Glutamatergic neuron (in vitro differentiated cells): ENCODE results near the gene ZBTB16. TPM values are rescaled to one million over a fixed set of nuclear protein-coding genes. Genes with fewer than 3 reads are reported as not detected.

Source experiments
- DNase-seq: peaks from one replicate; pipeline ENCODE4 v3.0.0; 2022
- H3K27ac Mint-ChIP-seq: one replicate; pipeline ENCODE4 v1.8.0; 2020; ENCODE audit warnings: mild to moderate bottlenecking, mixed read lengths, inconsistent platforms; ENCODE audit not compliant: unreplicated experiment
- H3K27me3 Mint-ChIP-seq: one replicate; pipeline ENCODE4 v1.8.0; 2020; ENCODE audit warnings: mild to moderate bottlenecking, moderate library complexity, mixed read lengths, inconsistent platforms; ENCODE audit not compliant: unreplicated experiment
- H3K36me3 Mint-ChIP-seq: one replicate; pipeline ENCODE4 v1.8.0; 2020; ENCODE audit warnings: mild to moderate bottlenecking, mixed read lengths, inconsistent platforms; ENCODE audit not compliant: unreplicated experiment
- H3K4me1 Mint-ChIP-seq: one replicate; pipeline ENCODE4 v1.8.0; 2020; ENCODE audit warnings: mild to moderate bottlenecking, low read depth, mixed read lengths, inconsistent platforms; ENCODE audit not compliant: unreplicated experiment
- H3K4me3 Mint-ChIP-seq: one replicate; pipeline ENCODE4 v1.8.0; 2020; ENCODE audit warnings: mild to moderate bottlenecking, mixed read lengths, inconsistent platforms; ENCODE audit not compliant: unreplicated experiment
- H3K9me3 Mint-ChIP-seq: one replicate; pipeline ENCODE4 v1.8.0; 2020; ENCODE audit warnings: mild to moderate bottlenecking, moderate library complexity, mixed read lengths, inconsistent platforms; ENCODE audit not compliant: unreplicated experiment
- total RNA-seq: library from RNA; stranded (reverse); fragmentation: NEBNext Ultra II Directional; extraction: Animal tissue kit (Norgen Biotek cat#: 25700); gene quantifications from one replicate; pipeline ENCODE4 v1.2.1, GENCODE V29; 2021; ENCODE audit not compliant: unreplicated experiment
- TF ChIP-seq, protein P1 (sequence below): fragments of 200-600 bp; sonication (generic); IDR thresholded peaks from one replicate; pipeline ENCODE4 v1.5.0; 2021; ENCODE audit not compliant: partially characterized antibody, unreplicated experiment

The ZBTB16 gene
- total RNA-seq, 1 donor from 2014 or later = 9.0 TPM

DNA sequence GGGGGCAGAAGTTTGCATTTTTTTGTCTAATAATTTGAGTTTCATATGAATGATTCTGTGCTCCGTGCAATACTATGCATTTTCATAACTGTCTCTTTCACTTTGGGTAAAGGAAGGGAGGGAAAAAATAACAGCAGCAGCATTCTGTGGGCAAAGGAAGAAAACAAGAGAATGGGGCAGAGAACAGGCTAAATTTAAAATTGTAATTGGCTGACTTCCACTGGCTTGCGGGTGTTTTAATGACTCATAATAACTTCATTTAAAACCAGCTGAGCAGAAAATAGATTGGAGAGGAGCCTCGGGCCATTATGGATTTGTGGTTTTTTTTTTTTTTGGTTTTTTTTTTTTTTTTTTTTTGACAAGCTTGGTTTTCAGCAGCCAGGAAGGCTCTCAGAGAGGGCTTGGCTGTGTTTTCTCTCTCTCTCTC is 107.4 kb downstream of the ZBTB16 start:
- Mint-ChIP-seq H3K27ac (no peak overlapping the region), H3K9me3 (peaks cover 2% of the 10 kb centered on the region), H3K4me3 (peak overlapping the region; percentile 7), H3K27me3 (peaks cover 5% of the 10 kb centered on the region), H3K4me1 (peaks cover 38% of the 10 kb centered on the region), H3K36me3 (no peaks in the 10 kb centered on the region)
- DNase-seq = no peak
- TF ChIP-seq, protein P1, sequence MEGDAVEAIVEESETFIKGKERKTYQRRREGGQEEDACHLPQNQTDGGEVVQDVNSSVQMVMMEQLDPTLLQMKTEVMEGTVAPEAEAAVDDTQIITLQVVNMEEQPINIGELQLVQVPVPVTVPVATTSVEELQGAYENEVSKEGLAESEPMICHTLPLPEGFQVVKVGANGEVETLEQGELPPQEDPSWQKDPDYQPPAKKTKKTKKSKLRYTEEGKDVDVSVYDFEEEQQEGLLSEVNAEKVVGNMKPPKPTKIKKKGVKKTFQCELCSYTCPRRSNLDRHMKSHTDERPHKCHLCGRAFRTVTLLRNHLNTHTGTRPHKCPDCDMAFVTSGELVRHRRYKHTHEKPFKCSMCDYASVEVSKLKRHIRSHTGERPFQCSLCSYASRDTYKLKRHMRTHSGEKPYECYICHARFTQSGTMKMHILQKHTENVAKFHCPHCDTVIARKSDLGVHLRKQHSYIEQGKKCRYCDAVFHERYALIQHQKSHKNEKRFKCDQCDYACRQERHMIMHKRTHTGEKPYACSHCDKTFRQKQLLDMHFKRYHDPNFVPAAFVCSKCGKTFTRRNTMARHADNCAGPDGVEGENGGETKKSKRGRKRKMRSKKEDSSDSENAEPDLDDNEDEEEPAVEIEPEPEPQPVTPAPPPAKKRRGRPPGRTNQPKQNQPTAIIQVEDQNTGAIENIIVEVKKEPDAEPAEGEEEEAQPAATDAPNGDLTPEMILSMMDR = no peak

DNA sequence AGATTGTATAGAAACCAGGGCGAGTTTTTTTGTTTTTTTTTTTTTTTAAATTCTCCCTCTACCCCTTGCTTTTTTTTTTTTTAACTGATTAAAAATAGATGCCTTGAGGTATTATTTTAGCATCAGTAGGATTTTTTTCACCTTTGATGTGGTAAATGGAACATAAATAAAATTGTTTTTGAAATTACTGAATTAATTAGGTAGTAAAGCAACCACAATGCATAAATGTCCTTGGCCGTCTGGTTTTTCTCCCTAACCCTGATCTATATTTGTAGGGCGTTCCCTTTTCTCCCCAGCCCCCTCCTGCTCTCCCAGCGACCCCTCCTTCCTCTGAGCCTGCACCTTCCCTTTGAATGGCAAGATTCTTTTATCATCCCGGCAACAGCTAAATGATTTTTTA is 107.8 kb downstream of the ZBTB16 start:
- TF ChIP-seq, protein P1 = no peak
- Mint-ChIP-seq H3K9me3 (peaks cover 2% of the 10 kb centered on the region), H3K4me1 (peaks cover 38% of the 10 kb centered on the region), H3K4me3 (peak overlapping the region; percentile 25), H3K27me3 (peaks cover 5% of the 10 kb centered on the region), H3K27ac (peak overlapping the region; percentile 9), H3K36me3 (no peaks in the 10 kb centered on the region)
- no peak for DNase-seq

DNA sequence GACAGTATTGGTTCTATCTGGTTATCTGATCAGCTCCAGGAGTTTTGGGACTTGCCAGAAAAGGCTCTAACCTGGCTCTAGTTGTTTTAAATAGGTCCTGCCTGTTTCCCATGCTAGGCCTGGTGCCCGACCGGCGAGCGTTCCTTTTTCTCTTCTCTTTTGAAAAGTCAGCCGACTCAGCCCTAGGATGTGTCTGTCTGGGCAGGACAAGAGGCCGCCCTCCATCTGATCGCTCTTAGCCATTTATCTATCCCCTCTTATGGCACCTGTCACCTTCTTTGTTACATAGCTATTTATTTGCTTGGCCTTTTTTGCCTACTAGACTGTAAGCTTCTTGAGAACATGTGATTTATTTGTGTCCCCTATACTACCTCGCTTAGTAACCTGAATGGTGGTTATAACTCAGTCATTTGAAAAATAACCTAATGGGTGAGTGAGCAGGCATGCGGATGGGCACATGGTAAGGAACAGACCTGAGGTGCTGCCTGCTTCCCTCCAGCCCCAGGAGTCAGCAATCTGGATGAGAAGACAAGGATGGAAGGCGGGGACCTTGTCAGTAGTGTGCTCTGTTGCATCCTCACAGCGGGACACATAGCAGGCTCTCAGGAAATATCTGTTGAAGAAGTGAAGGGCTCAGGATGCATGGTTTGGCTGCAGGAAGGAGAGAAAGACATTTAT is 108.4 kb downstream of the ZBTB16 start:
- Mint-ChIP-seq H3K36me3 (no peaks in the 10 kb centered on the region), H3K27me3 (peaks cover 5% of the 10 kb centered on the region), H3K27ac (no peak overlapping the region), H3K4me1 (peaks cover 41% of the 10 kb centered on the region), H3K9me3 (peaks cover 2% of the 10 kb centered on the region), H3K4me3 (peak overlapping the region; percentile 25)
- TF ChIP-seq, protein P1 = no peak
- no peak for DNase-seq

DNA sequence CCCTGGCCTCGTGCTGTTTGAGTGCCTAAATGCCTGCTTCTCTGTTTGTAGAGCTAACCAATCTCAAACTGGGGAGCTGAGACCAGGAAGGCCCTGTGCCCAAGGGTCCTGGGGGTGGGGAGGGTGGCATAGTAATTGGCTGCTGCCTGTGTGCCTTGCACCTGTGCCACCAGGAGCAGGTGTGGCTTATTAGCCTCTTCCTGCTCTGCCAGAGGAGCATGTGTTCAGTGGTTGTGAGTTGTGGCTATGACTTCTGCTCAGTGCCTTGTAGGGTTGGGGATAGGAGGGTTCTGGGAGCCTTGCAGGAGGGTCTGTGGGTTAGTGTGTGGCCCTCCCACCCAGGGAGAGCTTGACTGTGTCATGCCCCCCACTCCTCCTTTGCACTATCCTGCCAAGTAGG is 109.2 kb downstream of the ZBTB16 start:
- peaks cover 5% of the 10 kb centered on the region for H3K27me3 Mint-ChIP-seq
- no peak overlapping the region for H3K4me3 Mint-ChIP-seq
- no peak for DNase-seq
- TF ChIP-seq, protein P1 = no peak
- H3K36me3 Mint-ChIP-seq = no peaks in the 10 kb centered on the region
- H3K4me1 Mint-ChIP-seq = peaks cover 45% of the 10 kb centered on the region
- no peak overlapping the region for H3K27ac Mint-ChIP-seq
- peaks cover 2% of the 10 kb centered on the region for H3K9me3 Mint-ChIP-seq

DNA sequence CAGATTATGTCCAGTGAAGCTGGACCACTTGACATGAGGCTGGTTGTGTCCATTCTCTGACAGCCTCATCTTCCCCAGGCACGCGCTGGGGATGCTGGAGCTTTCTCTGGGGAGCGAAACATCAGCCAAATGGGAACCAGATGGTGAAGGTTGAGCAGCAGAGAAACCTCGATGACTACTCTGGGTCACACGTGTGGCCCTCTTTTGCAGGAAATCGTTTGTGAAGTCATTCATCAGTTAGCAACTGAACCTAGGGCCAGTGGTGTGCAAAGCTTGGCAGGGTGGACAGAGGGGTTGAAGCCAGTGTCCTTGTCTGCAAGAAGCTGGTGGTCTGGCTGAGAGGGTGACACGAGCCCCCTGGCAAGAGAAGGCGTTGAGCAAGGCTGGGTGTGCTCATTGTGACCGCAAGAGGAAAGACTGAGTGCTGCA is 109.8 kb downstream of the ZBTB16 start:
- TF ChIP-seq, protein P1 = no peak
- Mint-ChIP-seq H3K27ac (no peak overlapping the region), H3K4me1 (peaks cover 44% of the 10 kb centered on the region), H3K36me3 (no peaks in the 10 kb centered on the region), H3K27me3 (peaks cover 5% of the 10 kb centered on the region), H3K9me3 (peaks cover 2% of the 10 kb centered on the region), H3K4me3 (no peak overlapping the region)
- no peak for DNase-seq
